Left hindlimb (tissue), 1 donor: ENCODE data around the gene NEMP2.

Source experiments
- DNase-seq: peaks from one replicate; pipeline ENCODE4 v3.0.0-alpha.2; 2018

Gene NEMP2

GRCh38 chr2:190534310-190535120 lies at the start of gene NEMP2:
Gene NEMP2 (minus strand): TSS chr2:190534722. CDS start chr2:190534655, 67 bp downstream.
- DNase-seq: peak; percentile 90

- DNase-seq: no peak
Observed at GRCh38 chr2:190583507-190584337, 49.2 kb upstream of the NEMP2 start.

- no peak for DNase-seq
Observed at GRCh38 chr2:190582736-190583506, 48.4 kb upstream of the NEMP2 start.

- no peak for DNase-seq
Observed at GRCh38 chr2:190582019-190582418, 47.5 kb upstream of the NEMP2 start.

- DNase-seq: no peak
Observed at GRCh38 chr2:190579915-190580846, 45.7 kb upstream of the NEMP2 start.

- no peak for DNase-seq
Observed at GRCh38 chr2:190579058-190579410, 44.5 kb upstream of the NEMP2 start.

- peak; percentile 52 for DNase-seq
Observed at GRCh38 chr2:190578158-190579057, 43.9 kb upstream of the NEMP2 start.

GRCh38 chr2:190576573-190576972 lies 42.1 kb upstream of the NEMP2 start:
- no peak for DNase-seq

- no peak for DNase-seq
Observed at GRCh38 chr2:190575263-190575662, 40.7 kb upstream of the NEMP2 start.

- no peak for DNase-seq
Observed at GRCh38 chr2:190574169-190574568, 39.6 kb upstream of the NEMP2 start.

GRCh38 chr2:190572246-190572645 lies 37.7 kb upstream of the NEMP2 start:
- DNase-seq: no peak

GRCh38 chr2:190571686-190572085 lies 37.2 kb upstream of the NEMP2 start:
- DNase-seq: no peak

- DNase-seq: no peak
Observed at GRCh38 chr2:190570871-190571270, 36.3 kb upstream of the NEMP2 start.

GRCh38 chr2:190569994-190570755 lies 35.7 kb upstream of the NEMP2 start:
- no peak for DNase-seq

- DNase-seq: no peak
Observed at GRCh38 chr2:190564838-190565237, 30.3 kb upstream of the NEMP2 start.

GRCh38 chr2:190563646-190564045 lies 29.1 kb upstream of the NEMP2 start:
- DNase-seq: no peak

- no peak for DNase-seq
Observed at GRCh38 chr2:190563109-190563508, 28.6 kb upstream of the NEMP2 start.

GRCh38 chr2:190562121-190562520 lies 27.6 kb upstream of the NEMP2 start:
- no peak for DNase-seq

GRCh38 chr2:190561094-190561493 lies 26.6 kb upstream of the NEMP2 start:
- no peak for DNase-seq

- DNase-seq: no peak
Observed at GRCh38 chr2:190554357-190555006, 20.0 kb upstream of the NEMP2 start.
